Left ventricle myocardium inferior (tissue), 1 donor: ENCODE measurements around the gene GADL1. TPM values are rescaled to one million over a fixed set of nuclear protein-coding genes. Genes with fewer than 3 reads are reported as not detected.

ENCODE experiments used
- DNase-seq: peaks from one replicate; pipeline ENCODE4 v3.0.0-alpha.2; 2020
- H3K27ac ChIP-seq: fragments of 200-600 bp; replicated peaks from 2 replicates; pipeline ENCODE4 v1.8.0; 2021
- H3K27me3 ChIP-seq: fragments of 200-600 bp; 2 replicates; pipeline ENCODE4 v1.8.0; 2021; ENCODE audit warnings: low read depth
- H3K36me3 ChIP-seq: fragments of 200-600 bp; 2 replicates; pipeline ENCODE4 v1.8.0; 2021
- H3K4me1 ChIP-seq: fragments of 200-600 bp; 2 replicates; pipeline ENCODE4 v1.8.0; 2021
- H3K4me3 ChIP-seq: fragments of 200-600 bp; 2 replicates; pipeline ENCODE4 v1.8.0; 2021; ENCODE audit warnings: mild to moderate bottlenecking, moderate library complexity
- H3K9me3 ChIP-seq: fragments of 200-600 bp; replicated peaks from 2 replicates; pipeline ENCODE4 v1.8.0; 2021
- CTCF ChIP-seq: fragments of 200-600 bp; IDR thresholded peaks from 2 replicates; pipeline ENCODE4 v1.8.0; 2021; ENCODE audit warnings: antibody characterized with exemption, mild to moderate bottlenecking, borderline replicate concordance
- intact Hi-C: fragments of 100-400 bp; cut with micrococcal nuclease; formaldehyde crosslinking; loops from one replicate; pipeline ENCODE4 v1.11.0; 2022
- total RNA-seq: library from RNA; stranded (reverse); fragmentation: NEBNext Ultra II Directional; extraction: Animal tissue kit (Norgen Biotek cat#: 25700); gene quantifications from one replicate; pipeline ENCODE4 v1.2.1, GENCODE V29; 2021
- donor health status: DM: no; HTN: yes; CAD: no; lungs with severe emphysema.

GADL1 gene
- total RNA-seq, 1 donor from 2014 or later = 0.11 TPM

- H3K4me1 ChIP-seq = peaks cover 84% of the 10 kb centered on the region
- H3K9me3 ChIP-seq = no peaks in the 10 kb centered on the region
- no peak for DNase-seq
- no peaks in the 10 kb centered on the region for H3K27me3 ChIP-seq
- TF ChIP-seq CTCF = no peak
- intact Hi-C loops = loop anchor here (10.0 kb wide), 1 partner anchor 499 kb away; no protein-coding TSS in a partner anchor
- no peak overlapping the region for H3K4me3 ChIP-seq
- peak overlapping the region; percentile 76 for H3K27ac ChIP-seq
- peaks cover 63% of the 10 kb centered on the region for H3K36me3 ChIP-seq
Observed at GRCh38 chr3:30694148-30694547, 200.3 kb downstream of the GADL1 start.

- Histone ChIP-seq H3K4me1 (peaks cover 89% of the 10 kb centered on the region), H3K27ac (peak overlapping the region; percentile 79), H3K9me3 (no peaks in the 10 kb centered on the region)
Observed at GRCh38 chr3:30693470-30694120, 200.9 kb downstream of the GADL1 start.

GRCh38 chr3:30692498-30693130 lies 201.8 kb downstream of the GADL1 start:
- Histone ChIP-seq H3K27me3 (no peaks in the 10 kb centered on the region), H3K27ac (peak overlapping the region; percentile 79), H3K4me3 (no peak overlapping the region), H3K36me3 (peaks cover 67% of the 10 kb centered on the region), H3K9me3 (no peaks in the 10 kb centered on the region), H3K4me1 (peaks cover 97% of the 10 kb centered on the region)
- no peak for DNase-seq
- no peak for TF ChIP-seq CTCF
- intact Hi-C loops = loop anchor here (10.0 kb wide), 1 partner anchor 498 kb away; no protein-coding TSS in a partner anchor

More at GRCh38 chr3:30693470-30694120, 200.9 kb downstream of the GADL1 start:
- intact Hi-C loops = loop anchor here (10.0 kb wide), 1 partner anchor 499 kb away; no protein-coding TSS in a partner anchor
- no peaks in the 10 kb centered on the region for H3K27me3 ChIP-seq
- peak; percentile 90 for TF ChIP-seq CTCF
- DNase-seq = no peak
- peaks cover 66% of the 10 kb centered on the region for H3K36me3 ChIP-seq
- no peak overlapping the region for H3K4me3 ChIP-seq

GRCh38 chr3:30691944-30692343 lies 202.5 kb downstream of the GADL1 start:
- H3K27me3 ChIP-seq = no peaks in the 10 kb centered on the region
- peak overlapping the region; percentile 79 for H3K27ac ChIP-seq
- no peaks in the 10 kb centered on the region for H3K9me3 ChIP-seq
- peaks cover 73% of the 10 kb centered on the region for H3K36me3 ChIP-seq
- no peak overlapping the region for H3K4me3 ChIP-seq
- H3K4me1 ChIP-seq = peaks cover 98% of the 10 kb centered on the region
- TF ChIP-seq CTCF = no peak
- intact Hi-C loops = loop anchor here (10.0 kb wide), 1 partner anchor 497 kb away; no protein-coding TSS in a partner anchor
- DNase-seq = no peak

GRCh38 chr3:30691249-30691880 lies 203.1 kb downstream of the GADL1 start:
- no peak for DNase-seq
- Histone ChIP-seq H3K4me1 (peaks cover 98% of the 10 kb centered on the region), H3K4me3 (no peak overlapping the region), H3K27ac (peak overlapping the region; percentile 79), H3K36me3 (peaks cover 75% of the 10 kb centered on the region), H3K27me3 (no peaks in the 10 kb centered on the region), H3K9me3 (no peaks in the 10 kb centered on the region)
- intact Hi-C loops = loop anchor here (10.0 kb wide), 1 partner anchor 497 kb away; no protein-coding TSS in a partner anchor
- no peak for TF ChIP-seq CTCF
